IPS-15b (cell line): Measurements from ENCODE around the gene CEP290.

Source experiments
- H3K27me3 ChIP-seq: one replicate; pipeline ENCODE4 v1.6.1; 2013; ENCODE audit warnings: low read length; ENCODE audit not compliant: control insufficient read depth, insufficient read depth
- H3K36me3 ChIP-seq: one replicate; pipeline ENCODE4 v1.6.1; 2013; ENCODE audit warnings: low read length; ENCODE audit not compliant: control insufficient read depth, insufficient read depth
- H3K4me1 ChIP-seq: one replicate; pipeline ENCODE4 v1.6.1; 2013; ENCODE audit warnings: mild to moderate bottlenecking, low read length; ENCODE audit not compliant: control insufficient read depth, insufficient read depth
- H3K4me3 ChIP-seq: one replicate; pipeline ENCODE4 v1.5.1; 2013; ENCODE audit warnings: low read depth, low read length
- H3K9ac ChIP-seq: one replicate; pipeline ENCODE4 v1.6.1; 2013; ENCODE audit warnings: low read depth, mild to moderate bottlenecking, low read length
- H3K9me3 ChIP-seq: one replicate; pipeline ENCODE4 v1.6.1; 2013; ENCODE audit warnings: mild to moderate bottlenecking, low read length; ENCODE audit not compliant: control insufficient read depth, insufficient read depth

CEP290 gene, protein sequence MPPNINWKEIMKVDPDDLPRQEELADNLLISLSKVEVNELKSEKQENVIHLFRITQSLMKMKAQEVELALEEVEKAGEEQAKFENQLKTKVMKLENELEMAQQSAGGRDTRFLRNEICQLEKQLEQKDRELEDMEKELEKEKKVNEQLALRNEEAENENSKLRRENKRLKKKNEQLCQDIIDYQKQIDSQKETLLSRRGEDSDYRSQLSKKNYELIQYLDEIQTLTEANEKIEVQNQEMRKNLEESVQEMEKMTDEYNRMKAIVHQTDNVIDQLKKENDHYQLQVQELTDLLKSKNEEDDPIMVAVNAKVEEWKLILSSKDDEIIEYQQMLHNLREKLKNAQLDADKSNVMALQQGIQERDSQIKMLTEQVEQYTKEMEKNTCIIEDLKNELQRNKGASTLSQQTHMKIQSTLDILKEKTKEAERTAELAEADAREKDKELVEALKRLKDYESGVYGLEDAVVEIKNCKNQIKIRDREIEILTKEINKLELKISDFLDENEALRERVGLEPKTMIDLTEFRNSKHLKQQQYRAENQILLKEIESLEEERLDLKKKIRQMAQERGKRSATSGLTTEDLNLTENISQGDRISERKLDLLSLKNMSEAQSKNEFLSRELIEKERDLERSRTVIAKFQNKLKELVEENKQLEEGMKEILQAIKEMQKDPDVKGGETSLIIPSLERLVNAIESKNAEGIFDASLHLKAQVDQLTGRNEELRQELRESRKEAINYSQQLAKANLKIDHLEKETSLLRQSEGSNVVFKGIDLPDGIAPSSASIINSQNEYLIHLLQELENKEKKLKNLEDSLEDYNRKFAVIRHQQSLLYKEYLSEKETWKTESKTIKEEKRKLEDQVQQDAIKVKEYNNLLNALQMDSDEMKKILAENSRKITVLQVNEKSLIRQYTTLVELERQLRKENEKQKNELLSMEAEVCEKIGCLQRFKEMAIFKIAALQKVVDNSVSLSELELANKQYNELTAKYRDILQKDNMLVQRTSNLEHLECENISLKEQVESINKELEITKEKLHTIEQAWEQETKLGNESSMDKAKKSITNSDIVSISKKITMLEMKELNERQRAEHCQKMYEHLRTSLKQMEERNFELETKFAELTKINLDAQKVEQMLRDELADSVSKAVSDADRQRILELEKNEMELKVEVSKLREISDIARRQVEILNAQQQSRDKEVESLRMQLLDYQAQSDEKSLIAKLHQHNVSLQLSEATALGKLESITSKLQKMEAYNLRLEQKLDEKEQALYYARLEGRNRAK (N-terminal part only)

DNA sequence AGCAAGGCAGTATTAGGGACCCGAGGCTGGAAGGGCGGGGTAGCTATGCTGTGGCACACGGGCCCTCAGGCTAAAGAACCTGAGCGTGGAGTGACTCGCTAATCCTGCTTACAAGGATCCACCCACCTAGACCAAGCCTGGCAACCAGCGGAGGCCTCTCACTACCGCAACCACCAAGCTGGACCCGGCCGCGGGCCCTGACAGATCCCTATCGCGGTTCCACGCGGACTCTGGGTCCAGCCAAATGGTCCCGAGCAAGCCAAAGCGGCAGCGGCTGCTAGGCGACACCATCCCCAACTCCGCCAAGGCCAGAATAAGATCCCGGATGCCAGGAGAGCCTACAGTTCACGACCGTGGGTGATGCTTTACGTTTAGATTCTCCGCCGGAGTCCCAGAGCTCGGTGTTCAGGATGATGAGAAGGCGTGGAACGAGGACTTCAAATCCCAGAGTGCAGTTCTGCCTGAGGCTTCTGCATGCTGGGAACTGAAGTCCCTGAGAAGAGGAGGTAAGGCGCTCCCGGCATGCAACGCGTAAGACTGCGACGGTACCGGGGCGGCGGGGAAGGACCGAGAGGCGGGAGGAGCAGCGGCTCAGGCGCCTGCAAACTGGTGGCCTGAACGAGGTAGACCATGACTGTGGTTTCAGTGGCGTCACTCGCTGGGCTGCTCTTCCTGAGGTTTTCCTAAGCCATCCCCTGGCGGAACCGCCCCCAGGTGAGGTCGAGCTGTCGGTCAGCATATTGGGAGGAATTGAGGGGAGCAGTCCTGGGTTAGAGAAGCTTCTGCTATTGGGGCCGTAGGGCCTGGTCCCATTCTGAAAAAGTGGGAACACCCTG is at the start of gene CEP290, which contains the start of gene TMTC3:
Gene CEP290, minus strand, starts transcription at position 315 of the 836 bp plus-strand sequence. CDS start 781 bp downstream, outside the sequence.
Gene TMTC3, plus strand, starts transcription at position 534 of the 836 bp plus-strand sequence. CDS start 6,009 bp downstream, outside the sequence.
- Histone ChIP-seq H3K9me3 (no peaks in the 10 kb centered on the region), H3K36me3 (no peaks in the 10 kb centered on the region), H3K27me3 (no peaks in the 10 kb centered on the region), H3K4me1 (peaks cover 22% of the 10 kb centered on the region), H3K9ac (peak within 1 kb of the TSS; percentile 68), H3K4me3 (peak within 1 kb of the TSS; percentile 97)

DNA sequence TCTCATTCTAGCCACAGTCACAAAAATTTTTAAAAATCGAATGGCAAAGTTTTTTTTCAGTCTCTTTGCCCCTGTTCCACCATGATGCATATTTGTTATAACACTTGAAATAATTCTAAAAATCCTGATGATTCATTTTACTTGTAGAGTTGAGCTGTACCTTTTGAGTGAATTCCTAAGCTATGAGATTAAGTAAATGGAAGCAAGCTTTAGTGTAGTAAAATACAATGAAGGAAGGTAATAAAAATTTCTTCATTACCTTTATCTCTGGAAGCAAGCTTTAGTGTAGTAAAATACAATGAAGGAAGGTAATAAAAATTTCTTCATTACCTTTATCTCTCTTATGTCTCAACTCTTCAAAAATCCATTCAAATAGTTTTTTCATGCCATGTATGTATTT is 46.3 kb upstream of the CEP290 start:
- Histone ChIP-seq H3K36me3 (no peaks in the 10 kb centered on the region), H3K9me3 (no peaks in the 10 kb centered on the region), H3K9ac (no peak overlapping the region)

DNA sequence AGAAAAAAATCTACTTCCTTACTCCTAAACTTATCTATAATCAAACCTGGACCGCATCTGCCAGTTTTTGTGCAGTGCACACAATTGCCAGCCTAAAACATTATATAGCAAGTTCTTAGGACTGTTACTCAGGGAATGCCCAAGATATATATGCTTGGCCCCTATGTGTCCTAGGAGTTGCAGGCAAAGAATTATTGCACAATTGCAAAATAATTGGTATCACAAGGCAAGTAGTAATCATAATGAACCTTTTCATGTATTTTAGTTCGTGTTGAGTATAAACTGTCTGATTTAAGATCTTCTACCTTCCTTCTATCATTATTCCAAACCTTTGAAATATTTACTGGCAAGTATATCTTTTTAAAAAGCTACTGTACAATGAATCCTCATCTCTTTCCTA is 45.7 kb upstream of the CEP290 start:
- H3K36me3 ChIP-seq: no peaks in the 10 kb centered on the region
- no peak overlapping the region for H3K9ac ChIP-seq
- no peaks in the 10 kb centered on the region for H3K9me3 ChIP-seq
- H3K4me3 ChIP-seq: no peak overlapping the region
- H3K27me3 ChIP-seq: no peaks in the 10 kb centered on the region
- no peaks in the 10 kb centered on the region for H3K4me1 ChIP-seq

More for the DNA sequence above, 46.3 kb upstream of the CEP290 start:
- no peak overlapping the region for H3K4me3 ChIP-seq
- H3K27me3 ChIP-seq: no peaks in the 10 kb centered on the region
- H3K4me1 ChIP-seq: no peaks in the 10 kb centered on the region

DNA sequence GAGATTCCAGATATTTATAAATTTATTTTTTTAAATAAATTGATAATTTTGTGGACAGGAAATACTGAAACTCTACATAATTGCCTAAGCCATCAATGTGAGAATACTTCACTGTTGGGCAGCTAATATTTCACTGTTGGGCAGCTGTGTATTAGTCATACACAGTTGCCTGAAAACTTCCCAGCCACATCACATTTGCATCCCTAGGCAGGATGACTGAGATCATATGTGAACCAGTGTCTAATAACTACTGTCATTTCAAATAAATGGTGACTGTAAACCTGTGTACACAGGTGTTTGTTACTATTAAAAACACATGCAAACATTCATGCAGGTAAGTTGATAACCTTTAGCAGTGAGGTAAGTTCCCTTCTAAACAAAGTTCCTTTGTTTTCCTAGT is 44.1 kb upstream of the CEP290 start:
- H3K4me1 ChIP-seq: no peaks in the 10 kb centered on the region
- H3K4me3 ChIP-seq: no peak overlapping the region
- no peaks in the 10 kb centered on the region for H3K36me3 ChIP-seq
- H3K9ac ChIP-seq: no peak overlapping the region
- no peaks in the 10 kb centered on the region for H3K9me3 ChIP-seq
- H3K27me3 ChIP-seq: no peaks in the 10 kb centered on the region

DNA sequence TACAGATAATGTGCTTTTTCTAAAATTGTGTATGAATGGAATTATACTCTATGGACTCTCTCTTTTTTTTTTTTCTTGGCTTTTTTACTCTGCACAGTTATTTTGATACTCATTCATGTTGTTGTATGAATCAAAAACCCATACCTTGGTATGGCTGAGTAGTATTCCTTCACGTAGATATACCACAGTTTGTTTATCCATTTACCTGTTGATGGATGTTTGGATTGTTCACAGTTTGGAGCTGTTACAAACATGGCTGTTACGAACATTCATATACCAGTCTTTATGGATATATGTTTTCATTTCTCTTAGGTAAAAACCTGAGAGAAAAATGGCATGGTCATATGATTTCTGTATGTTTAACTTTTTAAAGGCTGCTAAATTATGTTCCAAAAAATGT is 43.4 kb upstream of the CEP290 start:
- H3K27me3 ChIP-seq: no peaks in the 10 kb centered on the region
- H3K4me3 ChIP-seq: no peak overlapping the region
- no peaks in the 10 kb centered on the region for H3K36me3 ChIP-seq
- no peak overlapping the region for H3K9ac ChIP-seq
- H3K4me1 ChIP-seq: no peaks in the 10 kb centered on the region
- no peaks in the 10 kb centered on the region for H3K9me3 ChIP-seq

DNA sequence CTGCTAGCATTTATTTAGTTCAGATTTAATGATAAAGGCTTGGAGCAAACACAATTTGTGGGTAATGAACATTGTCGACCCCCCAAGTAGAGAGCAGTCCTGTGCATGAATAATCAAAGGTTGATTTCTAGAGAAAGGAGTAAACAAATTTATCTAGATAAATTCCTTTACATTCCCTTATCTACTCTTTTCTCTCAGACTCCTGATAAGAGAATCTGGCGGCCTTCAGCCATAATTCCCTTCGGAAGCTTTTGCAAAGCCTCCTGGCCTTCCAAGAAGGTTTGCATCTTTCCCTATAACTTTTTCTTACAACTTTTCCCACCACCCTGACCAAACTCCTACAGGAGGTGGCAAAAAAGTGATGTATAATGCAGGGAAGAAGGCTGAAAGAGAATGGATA is 42.3 kb upstream of the CEP290 start:
- Histone ChIP-seq H3K4me1 (no peaks in the 10 kb centered on the region), H3K36me3 (no peaks in the 10 kb centered on the region), H3K27me3 (no peaks in the 10 kb centered on the region), H3K4me3 (no peak overlapping the region), H3K9ac (no peak overlapping the region), H3K9me3 (no peaks in the 10 kb centered on the region)

DNA sequence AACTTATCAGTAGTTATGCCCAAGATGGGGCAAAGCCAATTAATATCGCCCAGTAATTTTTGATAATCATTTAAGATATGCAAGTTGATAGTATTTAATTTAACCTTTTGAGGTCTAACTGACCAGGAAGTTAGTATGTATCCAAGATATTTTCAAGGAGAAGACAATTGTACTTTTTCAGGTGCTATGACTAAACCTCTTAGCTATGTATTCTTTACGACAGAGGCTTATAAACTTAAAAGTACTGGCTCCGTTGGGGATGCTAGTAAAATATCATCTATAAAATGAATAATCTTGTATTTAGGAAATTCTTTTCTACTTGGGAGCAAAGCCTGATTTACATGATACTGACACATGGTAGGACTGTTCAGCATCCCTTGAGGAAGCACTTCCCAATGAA is 40.5 kb upstream of the CEP290 start:
- no peaks in the 10 kb centered on the region for H3K4me1 ChIP-seq
- no peaks in the 10 kb centered on the region for H3K9me3 ChIP-seq
- no peak overlapping the region for H3K4me3 ChIP-seq
- H3K36me3 ChIP-seq: no peaks in the 10 kb centered on the region
- no peaks in the 10 kb centered on the region for H3K27me3 ChIP-seq
- no peak overlapping the region for H3K9ac ChIP-seq

DNA sequence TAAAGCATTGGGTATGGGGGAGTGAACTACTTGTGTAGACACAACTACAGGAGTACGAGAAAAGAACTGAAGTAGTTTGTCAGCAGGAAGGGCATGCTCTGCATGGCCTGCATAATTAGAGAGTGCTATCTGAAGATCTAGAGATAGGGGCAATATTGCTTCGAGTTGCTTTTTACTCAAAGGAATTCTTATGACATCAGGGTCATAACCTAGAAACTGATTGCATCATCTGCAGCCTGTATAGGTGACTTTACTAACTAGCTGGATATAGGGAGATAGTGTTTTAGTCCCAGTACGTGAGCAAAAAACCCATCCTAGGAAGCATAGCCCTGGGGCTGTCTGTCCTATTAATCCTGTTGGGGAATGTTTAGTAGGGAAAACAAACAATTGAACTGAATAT is 40.0 kb upstream of the CEP290 start:
- Histone ChIP-seq H3K36me3 (no peaks in the 10 kb centered on the region), H3K9ac (no peak overlapping the region), H3K4me1 (no peaks in the 10 kb centered on the region)

DNA sequence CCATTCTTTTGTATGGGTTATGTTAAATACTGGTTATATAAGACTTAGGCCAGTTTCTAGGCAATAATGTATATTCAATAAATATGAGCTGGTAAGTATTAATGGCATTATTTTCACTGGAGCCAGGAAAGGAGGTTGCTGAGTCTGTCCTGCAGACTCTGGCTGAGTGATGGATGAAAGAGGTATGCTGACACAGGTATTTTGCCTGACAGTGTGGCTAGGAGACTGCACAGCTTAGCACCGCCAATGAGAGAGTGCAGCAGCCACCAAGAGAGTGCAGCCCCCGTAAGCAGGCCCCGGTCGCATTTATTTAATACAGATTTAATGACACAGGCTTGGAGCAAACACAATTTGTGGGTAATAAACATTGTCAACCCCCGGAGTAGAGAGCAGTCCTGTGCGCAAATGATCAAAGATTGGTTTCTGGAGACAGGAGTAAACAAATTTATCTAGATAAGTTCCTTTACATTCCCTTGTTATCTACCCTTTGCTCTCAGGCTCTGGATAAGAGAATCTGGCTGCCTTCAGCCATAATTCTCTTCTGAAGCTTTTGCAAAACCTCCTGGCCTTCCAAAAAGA is 37.6 kb upstream of the CEP290 start:
- Histone ChIP-seq H3K4me1 (no peaks in the 10 kb centered on the region), H3K4me3 (no peak overlapping the region), H3K27me3 (no peaks in the 10 kb centered on the region), H3K36me3 (peaks cover 6% of the 10 kb centered on the region), H3K9me3 (no peaks in the 10 kb centered on the region), H3K9ac (no peak overlapping the region)

More for the DNA sequence above, 40.0 kb upstream of the CEP290 start:
- Histone ChIP-seq H3K27me3 (no peaks in the 10 kb centered on the region), H3K4me3 (no peak overlapping the region), H3K9me3 (no peaks in the 10 kb centered on the region)

DNA sequence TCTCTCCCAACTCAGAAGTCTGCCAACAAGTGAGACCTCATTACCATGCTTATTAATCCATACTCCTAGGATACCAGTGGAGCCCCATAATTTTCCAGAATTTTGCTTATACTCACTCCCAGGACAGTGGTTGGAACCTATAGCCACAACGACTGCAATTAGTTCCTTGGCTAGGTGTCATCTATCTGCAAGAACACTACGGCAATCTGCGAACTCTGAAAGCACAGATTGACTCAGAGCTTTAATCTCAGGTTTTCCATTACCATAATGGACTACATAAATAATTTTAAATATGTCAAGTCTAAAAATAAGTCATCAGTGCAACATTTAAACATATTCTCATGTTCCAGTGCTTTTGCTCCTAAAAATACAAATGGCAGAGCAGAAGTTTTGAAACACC is 33.7 kb upstream of the CEP290 start:
- no peaks in the 10 kb centered on the region for H3K27me3 ChIP-seq
- peaks cover 6% of the 10 kb centered on the region for H3K36me3 ChIP-seq
- no peak overlapping the region for H3K4me3 ChIP-seq
- H3K9ac ChIP-seq: no peak overlapping the region
- no peaks in the 10 kb centered on the region for H3K9me3 ChIP-seq
- no peaks in the 10 kb centered on the region for H3K4me1 ChIP-seq
